ENCODE measurements around the gene GJD4.

DNA sequence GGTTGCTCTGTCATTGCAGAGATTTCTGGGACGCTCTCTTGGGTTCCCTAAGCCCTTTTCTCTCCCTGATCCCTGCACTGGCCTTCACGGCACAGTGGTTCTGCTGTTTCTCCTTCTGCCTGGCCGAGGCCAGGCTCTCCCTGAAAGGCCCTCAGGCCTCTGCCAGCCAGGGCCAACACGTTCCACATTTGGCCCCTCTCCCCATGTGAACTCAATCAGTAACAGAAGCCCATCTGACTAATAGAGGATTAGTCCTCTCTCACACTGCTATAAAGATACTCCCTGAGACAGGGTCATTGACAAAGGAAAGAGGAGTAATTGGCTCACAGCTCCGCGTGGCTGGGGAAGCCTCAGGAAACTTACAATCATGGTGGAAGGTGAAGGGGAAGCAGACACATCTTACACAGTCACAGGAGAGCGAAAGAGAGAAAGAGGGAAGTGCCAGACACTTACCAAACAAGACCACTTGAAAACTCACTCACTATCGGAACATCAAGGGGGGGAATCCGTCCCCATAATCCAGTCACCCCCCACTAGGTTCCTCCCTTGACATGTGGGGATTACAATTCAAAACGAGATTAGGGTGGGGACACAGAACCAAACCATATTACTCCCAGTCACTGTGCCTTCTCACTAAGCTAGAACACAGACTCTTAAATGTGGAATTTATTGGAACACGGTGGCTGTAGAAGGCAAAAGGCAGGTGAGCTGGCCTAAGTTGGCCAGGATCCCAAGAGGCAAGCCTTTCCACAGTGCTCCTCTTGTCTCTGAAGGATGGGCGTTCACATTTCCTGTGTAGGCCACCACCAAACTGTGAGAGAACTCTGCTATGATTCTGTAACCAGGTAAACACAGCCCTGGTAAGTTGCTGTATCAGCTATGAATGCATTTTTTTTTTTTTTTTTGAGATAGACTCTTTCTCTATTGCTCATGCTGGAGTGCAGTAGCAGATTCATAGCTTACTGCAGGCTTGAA, 28.2 kb downstream of the GJD4 start:
- TF ChIP-seq POLR2A (IDR thresholded peaks at IDR 0.05; ENCODE audit: low read depth, low read length): no peak
- TF ChIP-seq TAF1 (IDR thresholded peaks at IDR 0.05; ENCODE audit: borderline replicate concordance, low read depth, low read length): no peak

Measured in GM12892 (cell line).